Natural killer cell (primary cell): ENCODE data around the gene PSMD6. TPM values are rescaled to one million over a fixed set of nuclear protein-coding genes. Genes with fewer than 3 reads are reported as not detected.
A peak's percentile ranks its signal among the peaks of the same experiment; 100 is the strongest.

Experiments
- ATAC-seq, 3 donors: fragments of 150-1000 bp in 2 of 3; fragments of 200-7000 bp in 1 of 3; cut with Tn5 transposase; 1 replicate in 1 of 3; 2 replicates in 2 of 3; pipeline ENCODE4 v1.10.0; 2021; ENCODE audit warnings: mild to moderate bottlenecking in 2 of 3, moderate library complexity in 2 of 3
- DNase-seq, 2 donors: peaks; one replicate each; pipeline versions ENCODE4 v3.0.0 to v3.0.0-alpha.2; 2013 to 2021; ENCODE audit warnings: mixed read lengths in 1 of 2
- H3K27ac ChIP-seq: one replicate; pipeline ENCODE4 v1.5.1; 2013; ENCODE audit warnings: mild to moderate bottlenecking, low read length
- H3K27me3 ChIP-seq: one replicate; pipeline ENCODE4 v1.6.1; 2013; ENCODE audit warnings: low read length; ENCODE audit not compliant: control insufficient read depth, insufficient read depth
- H3K36me3 ChIP-seq: one replicate; pipeline ENCODE4 v1.6.1; 2013; ENCODE audit warnings: low read length; ENCODE audit not compliant: control insufficient read depth, insufficient read depth
- H3K4me1 ChIP-seq: one replicate; pipeline ENCODE4 v1.6.1; 2013; ENCODE audit warnings: low read length; ENCODE audit not compliant: control insufficient read depth, insufficient read depth
- H3K4me3 ChIP-seq: one replicate; pipeline ENCODE4 v1.5.1; 2013; ENCODE audit warnings: low read length
- H3K9me3 ChIP-seq: one replicate; pipeline ENCODE4 v1.6.1; 2013; ENCODE audit warnings: low read length; ENCODE audit not compliant: control insufficient read depth, insufficient read depth
- H3K27ac Mint-ChIP-seq, 2 donors: one replicate each; pipeline ENCODE4 v1.8.0; 2022; ENCODE audit warnings: mild to moderate bottlenecking in 2 of 2, mixed read lengths in 2 of 2, moderate library complexity in 1 of 2
- H3K27me3 Mint-ChIP-seq, 2 donors: one replicate each; pipeline ENCODE4 v1.8.0; 2022; ENCODE audit warnings: low read depth in 2 of 2, mixed read lengths in 2 of 2
- H3K36me3 Mint-ChIP-seq: one replicate; pipeline ENCODE4 v1.8.0; 2022; ENCODE audit warnings: mixed read lengths
- H3K4me1 Mint-ChIP-seq, 2 donors: one replicate each; pipeline ENCODE4 v1.8.0; 2022; ENCODE audit warnings: mixed read lengths in 2 of 2
- H3K4me3 Mint-ChIP-seq: one replicate; pipeline ENCODE4 v1.8.0; 2022; ENCODE audit warnings: mild to moderate bottlenecking, moderate library complexity, mixed read lengths
- H3K9me3 Mint-ChIP-seq, 2 donors: one replicate each; pipeline ENCODE4 v1.8.0; 2022; ENCODE audit warnings: mixed read lengths in 2 of 2
- CTCF ChIP-seq: fragments of 200-600 bp; IDR thresholded peaks from one replicate; pipeline ENCODE4 v1.8.0; 2022; ENCODE audit warnings: antibody characterized with exemption
- WGBS: methylation state at CpG from one replicate; pipeline ENCODE4 v1.1.7; 2013; ENCODE audit warnings: missing lambda C conversion rate; ENCODE audit not compliant: insufficient coverage; 5-methylcytosine and 5-hydroxymethylcytosine counted together
- intact Hi-C: fragments of 100-400 bp; cut with micrococcal nuclease; formaldehyde crosslinking; loops from one replicate; pipeline ENCODE4 v1.14.2; 2022
- total RNA-seq, 4 donors: library from RNA; stranded (reverse); fragments of 120-200 nt in 1 of 4; gene quantifications; one replicate each; pipeline versions ENCODE4 v1.2.3 to v1.2.4, GENCODE V29; 2013 to 2022

PSMD6 gene
- total RNA-seq, 3 donors from 2014 or later (not counting 1 experiment from before 2014, with no cell fraction given), result 84.4 to 105 (median 102) TPM

DNA sequence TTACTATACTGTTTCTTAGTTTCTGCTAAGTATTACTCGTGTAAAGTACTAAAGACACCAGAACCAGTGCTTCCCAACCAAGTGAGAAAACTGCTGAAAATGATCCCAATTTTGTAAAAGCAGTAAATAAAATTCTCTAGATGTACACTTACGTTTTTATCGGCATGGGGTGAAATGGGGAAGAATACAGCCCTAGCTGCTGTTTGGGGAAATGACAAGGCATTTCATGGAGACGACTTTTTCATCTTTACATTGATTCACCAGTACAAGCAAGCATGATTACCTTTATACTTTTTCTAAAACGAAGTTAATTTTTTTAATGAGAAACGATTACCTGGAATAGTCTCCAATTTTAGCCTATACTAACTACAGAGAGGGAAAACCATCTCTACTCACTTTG is 1.4 kb downstream of the PSMD6 start:
- peak overlapping the region; percentile 84 to 89 for H3K27ac Mint-ChIP-seq
- H3K27ac ChIP-seq, result peak overlapping the region; percentile 80
- peaks cover 8% of the 10 kb centered on the region for H3K36me3 Mint-ChIP-seq
- H3K36me3 ChIP-seq, result peaks cover 38% of the 10 kb centered on the region
- H3K27me3 ChIP-seq, result no peaks in the 10 kb centered on the region
- no peak for DNase-seq
- peak overlapping the region; percentile 85 for H3K4me3 Mint-ChIP-seq
- TF ChIP-seq CTCF, result no peak
- H3K9me3 ChIP-seq, result no peaks in the 10 kb centered on the region
- H3K27me3 Mint-ChIP-seq, result peaks cover 0 to 7% of the 10 kb centered on the region in 2 donors
- intact Hi-C loops, result loop anchor here (5.0 kb wide), 3 partner anchors 45 to 160 kb away; partner anchors contain the start of genes ATXN7, SCAANT1 and THOC7
- no peaks in the 10 kb centered on the region for H3K9me3 Mint-ChIP-seq
- no peak overlapping the region for H3K4me3 ChIP-seq
- ATAC-seq, result no peak
- peaks cover 14% of the 10 kb centered on the region for H3K4me1 ChIP-seq
- peaks cover 28 to 30% of the 10 kb centered on the region in 2 donors for H3K4me1 Mint-ChIP-seq
- WGBS, result 47% methylated on average over 6 of the region's 6 CpGs

GRCh38 chr3:64019879-64020278 is 3.4 kb downstream of the PSMD6 start:
- no CpG with 5 or more reads among the region's 2 CpGs for WGBS
- H3K27ac ChIP-seq, result no peak overlapping the region
- Mint-ChIP-seq H3K4me1 (peaks cover 33 to 35% of the 10 kb centered on the region in 2 donors), H3K9me3 (no peaks in the 10 kb centered on the region), H3K36me3 (peaks cover 10% of the 10 kb centered on the region), H3K4me3 (no peak overlapping the region), H3K27ac (no peak overlapping the region), H3K27me3 (no peaks in the 10 kb centered on the region)
- H3K27me3 ChIP-seq, result no peaks in the 10 kb centered on the region
- no peak for TF ChIP-seq CTCF
- intact Hi-C loops, result loop anchor here (5.0 kb wide), 3 partner anchors 43 to 158 kb away; partner anchors contain the start of genes ATXN7, SCAANT1 and THOC7
- H3K4me3 ChIP-seq, result no peak overlapping the region
- H3K36me3 ChIP-seq, result peaks cover 46% of the 10 kb centered on the region
- no peaks in the 10 kb centered on the region for H3K9me3 ChIP-seq
- no peak for DNase-seq
- ATAC-seq, result no peak
- peaks cover 14% of the 10 kb centered on the region for H3K4me1 ChIP-seq

DNA sequence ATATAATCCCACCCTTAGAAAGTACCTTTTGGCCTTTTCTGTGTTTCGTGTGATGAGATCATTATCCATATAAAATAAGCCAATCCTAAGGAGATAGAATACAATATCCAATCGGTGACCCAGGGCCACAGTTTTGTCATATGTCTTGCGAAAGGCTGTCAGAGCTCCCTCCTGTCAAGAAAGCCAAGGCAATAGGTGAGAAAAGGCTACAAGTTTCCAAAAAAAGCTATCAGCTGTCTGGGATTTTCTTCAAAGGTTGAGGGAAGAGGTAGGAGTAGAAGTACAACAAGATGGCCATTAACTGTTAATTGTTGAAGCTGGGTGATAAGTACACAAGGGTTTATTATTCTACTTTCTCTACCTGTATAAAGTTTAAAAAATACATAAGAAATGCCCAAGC is 4.0 kb downstream of the PSMD6 start:
- no peaks in the 10 kb centered on the region for H3K27me3 ChIP-seq
- intact Hi-C loops, result no loop called here
- H3K4me1 Mint-ChIP-seq, result peaks cover 39 to 41% of the 10 kb centered on the region in 2 donors
- H3K27me3 Mint-ChIP-seq, result no peaks in the 10 kb centered on the region
- no peaks in the 10 kb centered on the region for H3K9me3 ChIP-seq
- peaks cover 52% of the 10 kb centered on the region for H3K36me3 ChIP-seq
- no peak for TF ChIP-seq CTCF
- no peak for DNase-seq
- no peak overlapping the region for H3K27ac ChIP-seq
- WGBS, result 100% methylated on average over 3 of the region's 3 CpGs
- H3K9me3 Mint-ChIP-seq, result no peaks in the 10 kb centered on the region
- H3K4me1 ChIP-seq, result peaks cover 14% of the 10 kb centered on the region
- H3K36me3 Mint-ChIP-seq, result peaks cover 14% of the 10 kb centered on the region
- no peak for ATAC-seq
- no peak overlapping the region for H3K4me3 ChIP-seq
- H3K27ac Mint-ChIP-seq, result peak overlapping the region; percentile 58 to 67
- no peak overlapping the region for H3K4me3 Mint-ChIP-seq
